Sigmoid colon (tissue), 4 donors: ENCODE results near the gene ABCC9.
"Not testable (repeated sequence)": the region's sequence is repeated elsewhere in the genome, so short reads cannot be mapped to it uniquely, and the experiment has no call there.

Experiments used
- CTCF ChIP-seq, 4 experiments: fragments of 450-650 bp in 3 of 4; fragments of 200-600 bp in 1 of 4; IDR thresholded peaks; one replicate each; pipeline ENCODE4 v1.5.1; 2016 to 2019; ENCODE audit warnings: antibody characterized with exemption in 4 of 4, mild to moderate bottlenecking in 3 of 4, moderate library complexity in 2 of 4
- EP300 ChIP-seq, 4 donors: sonication (generic); formaldehyde crosslinking; IDR thresholded peaks; one replicate each; pipeline ENCODE4 v1.6.1; 2017; ENCODE audit warnings: antibody characterized with exemption in 4 of 4
- POLR2A ChIP-seq, 2 donors: fragments of 450-650 bp; IDR thresholded peaks; one replicate each; pipeline ENCODE4 v1.6.1; 2016; ENCODE audit warnings: antibody characterized with exemption in 2 of 2, mild to moderate bottlenecking in 2 of 2, moderate library complexity in 2 of 2
- POLR2AphosphoS5 ChIP-seq, 4 donors: sonication (generic); formaldehyde crosslinking; IDR thresholded peaks; one replicate each; pipeline ENCODE4 v1.6.1; 2017; ENCODE audit warnings: antibody characterized with exemption in 4 of 4

DNA sequence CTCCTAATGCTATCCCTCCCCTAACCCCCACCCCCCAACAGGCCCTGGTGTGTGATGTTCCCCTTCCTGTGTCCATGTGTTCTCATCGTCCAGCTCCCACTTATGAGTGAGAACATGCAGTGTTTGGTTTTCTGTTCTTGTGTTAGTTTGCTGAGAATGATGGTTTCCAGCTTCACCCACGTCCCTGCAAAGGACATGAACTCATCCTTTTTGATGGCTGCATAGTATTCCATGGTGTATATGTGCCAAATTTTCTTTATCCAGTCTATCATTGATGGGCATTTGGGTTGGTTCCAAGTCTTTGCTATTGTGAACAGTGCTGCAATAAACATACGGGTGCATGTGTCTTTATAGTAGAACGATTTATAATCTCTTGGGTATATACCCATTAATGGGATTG lies 151.5 kb downstream of the ABCC9 start:
- TF ChIP-seq CTCF, POLR2AphosphoS5, POLR2A, EP300 (IDR thresholded peaks at IDR 0.05): not testable (repeated sequence)
